HepG2 (cell line): ENCODE results near the gene NDUFS2. TPM values are rescaled to one million over a fixed set of nuclear protein-coding genes. Genes with fewer than 3 reads are reported as not detected.
A peak's percentile ranks its signal among the peaks of the same experiment; 100 is the strongest.

Experiments used
- CREM ChIP-seq, 2 experiments: sonication (generic) in 1 of 2; formaldehyde crosslinking in 1 of 2; IDR thresholded peaks; 2 replicates each; pipeline versions ENCODE4 v1.4.0 to v1.6.1; 2016 to 2020; ENCODE audit warnings: antibody characterized with exemption in 1 of 2, mild to moderate bottlenecking in 1 of 2, missing genetic modification reagents in 1 of 2
- EEA1 ChIP-seq: sonication (generic); formaldehyde crosslinking; IDR thresholded peaks from 2 replicates; pipeline ENCODE4 v1.5.1; 2020; ENCODE audit warnings: mild to moderate bottlenecking, missing genetic modification reagents, borderline replicate concordance
- HDAC1 ChIP-seq: sonication (generic); formaldehyde crosslinking; IDR thresholded peaks from 2 replicates; pipeline ENCODE4 v1.5.1; 2020; ENCODE audit warnings: mild to moderate bottlenecking, missing genetic modification reagents
- MAF1 ChIP-seq: sonication (generic); formaldehyde crosslinking; IDR thresholded peaks from 2 replicates; pipeline ENCODE4 v1.5.0; 2020; ENCODE audit warnings: missing genetic modification reagents, borderline replicate concordance
- MLLT10 ChIP-seq: sonication (generic); formaldehyde crosslinking; IDR thresholded peaks from 2 replicates; pipeline ENCODE4 v1.4.0; 2020; ENCODE audit warnings: missing genetic modification reagents
- NFYC ChIP-seq: IDR thresholded peaks from 2 replicates; pipeline ENCODE4 v1.6.1; 2016; ENCODE audit warnings: missing genetic modification reagents, missing compliant biosample characterization
- REPIN1 ChIP-seq: sonication (generic); formaldehyde crosslinking; IDR thresholded peaks from 2 replicates; pipeline ENCODE4 v1.8.0; 2022; ENCODE audit warnings: missing genetic modification reagents, low read depth, mild to moderate bottlenecking, borderline replicate concordance
- RFX3 ChIP-seq: IDR thresholded peaks from 2 replicates; pipeline ENCODE4 v1.6.1; 2016; ENCODE audit warnings: missing biosample characterization, missing genetic modification reagents
- RORA ChIP-seq: sonication (generic); formaldehyde crosslinking; IDR thresholded peaks from 2 replicates; pipeline ENCODE4 v1.5.0; 2020; ENCODE audit warnings: mild to moderate bottlenecking, missing genetic modification reagents, moderate library complexity
- SMAD1 ChIP-seq: sonication (generic); formaldehyde crosslinking; IDR thresholded peaks from 2 replicates; pipeline ENCODE4 v1.4.0; 2020; ENCODE audit warnings: missing genetic modification reagents, low read depth, mild to moderate bottlenecking, borderline replicate concordance
- ZBTB7B ChIP-seq: sonication (generic); formaldehyde crosslinking; IDR thresholded peaks from 2 replicates; pipeline ENCODE4 v1.4.0; 2020; ENCODE audit warnings: missing genetic modification reagents
- ZNF17 ChIP-seq: sonication (generic); formaldehyde crosslinking; IDR thresholded peaks from 2 replicates; pipeline ENCODE4 v1.5.0; 2020; ENCODE audit warnings: mild to moderate bottlenecking, missing genetic modification reagents
- ZNF691 ChIP-seq: sonication (generic); formaldehyde crosslinking; IDR thresholded peaks from 2 replicates; pipeline ENCODE4 v1.4.0; 2020; ENCODE audit warnings: missing genetic modification reagents, low read depth, mild to moderate bottlenecking, borderline replicate concordance
- polyA plus RNA-seq, 8 experiments: library from polyadenylated mRNA; depleted of rRNA in 3 of 8; stranded (reverse) in 7 of 8; unstranded in 1 of 8; fragments of >200 nt; fragmentation: Illumina TruSeq in 4 of 8; extraction: Trizol in 4 of 8; gene quantifications; 2 replicates each; pipeline versions ENCODE4 v1.2.1 to v1.2.3, GENCODE V29; 2011 to 2016; ENCODE audit warnings: low read depth in 4 of 8, missing spikeins in 1 of 8, mixed read lengths in 1 of 8; ENCODE audit not compliant: insufficient read depth in 1 of 8
- total RNA-seq, 5 experiments: library from RNA; depleted of rRNA; stranded (reverse); fragments of >200 nt; fragmentation: Illumina TruSeq; extraction: Trizol; gene quantifications; 2 replicates each; pipeline ENCODE4 v1.2.3, GENCODE V29; 2016; ENCODE audit warnings: low read depth in 1 of 5
- TF ChIP-seq, protein P1 (sequence below): sonication (generic); formaldehyde crosslinking; conservative IDR thresholded peaks from 2 replicates; pipeline ENCODE4 v1.4.0; 2020; ENCODE audit warnings: missing genetic modification reagents
- TF ChIP-seq, protein P2 (sequence below): sonication (generic); formaldehyde crosslinking; IDR thresholded peaks from 2 replicates; pipeline ENCODE4 v1.5.1; 2020; ENCODE audit warnings: mild to moderate bottlenecking, moderate library complexity, missing genetic modification reagents
- TF ChIP-seq, protein P3 (sequence below): sonication (generic); formaldehyde crosslinking; IDR thresholded peaks from 2 replicates; pipeline ENCODE4 v1.5.0; 2020; ENCODE audit warnings: mild to moderate bottlenecking, missing genetic modification reagents, borderline replicate concordance

Gene NDUFS2
- total and polyA plus RNA-seq, 2 of the 13 experiments (the other 11 are each of a cell fraction or from before 2014, with no cell fraction given): 89.9 to 118 TPM

DNA sequence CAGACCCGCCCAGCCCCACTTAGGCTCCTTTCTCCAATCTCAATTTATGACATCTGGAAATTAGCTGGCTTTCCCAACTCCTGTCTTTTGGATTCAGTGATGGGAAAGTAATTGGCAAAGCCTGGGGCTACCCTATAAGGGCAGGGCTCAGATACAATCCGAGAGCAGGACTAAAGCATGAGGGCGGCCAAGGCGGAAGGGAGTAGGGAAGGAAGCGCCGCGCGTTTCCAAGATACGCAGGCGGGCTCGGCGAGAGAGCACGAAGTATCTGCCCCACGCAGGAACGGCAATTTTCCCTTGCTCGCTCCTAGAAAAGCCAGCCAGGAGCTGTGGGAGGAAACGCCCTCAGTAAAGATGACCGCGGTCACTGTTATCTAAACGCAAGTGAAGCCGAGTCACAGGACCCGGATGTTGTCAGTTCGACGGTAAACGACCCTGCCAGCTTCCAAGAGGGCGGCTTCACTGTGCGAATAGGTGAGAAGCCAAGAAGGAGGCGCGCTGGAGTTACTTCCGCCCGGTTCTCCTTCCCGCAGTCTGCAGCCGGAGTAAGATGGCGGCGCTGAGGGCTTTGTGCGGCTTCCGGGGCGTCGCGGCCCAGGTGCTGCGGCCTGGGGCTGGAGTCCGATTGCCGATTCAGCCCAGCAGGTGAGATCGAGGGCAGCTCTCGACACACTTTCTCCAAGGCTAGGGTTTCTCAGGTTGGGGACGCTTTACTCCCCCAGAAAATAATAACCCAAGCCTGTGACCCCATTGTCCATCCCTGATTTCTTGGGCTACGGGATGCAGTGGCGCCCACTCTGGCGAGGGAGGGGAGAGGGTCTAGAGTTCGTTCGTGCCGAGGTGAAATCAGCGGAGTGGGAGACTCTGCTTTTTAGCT lies at the start of gene NDUFS2 (continued):
- TF ChIP-seq, protein P1, sequence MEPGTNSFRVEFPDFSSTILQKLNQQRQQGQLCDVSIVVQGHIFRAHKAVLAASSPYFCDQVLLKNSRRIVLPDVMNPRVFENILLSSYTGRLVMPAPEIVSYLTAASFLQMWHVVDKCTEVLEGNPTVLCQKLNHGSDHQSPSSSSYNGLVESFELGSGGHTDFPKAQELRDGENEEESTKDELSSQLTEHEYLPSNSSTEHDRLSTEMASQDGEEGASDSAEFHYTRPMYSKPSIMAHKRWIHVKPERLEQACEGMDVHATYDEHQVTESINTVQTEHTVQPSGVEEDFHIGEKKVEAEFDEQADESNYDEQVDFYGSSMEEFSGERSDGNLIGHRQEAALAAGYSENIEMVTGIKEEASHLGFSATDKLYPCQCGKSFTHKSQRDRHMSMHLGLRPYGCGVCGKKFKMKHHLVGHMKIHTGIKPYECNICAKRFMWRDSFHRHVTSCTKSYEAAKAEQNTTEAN (CRISPR knock-in tag): 0 out of 2 replicates have a peak, but pooled peaks have one; percentile 56
- TF ChIP-seq, protein P2, sequence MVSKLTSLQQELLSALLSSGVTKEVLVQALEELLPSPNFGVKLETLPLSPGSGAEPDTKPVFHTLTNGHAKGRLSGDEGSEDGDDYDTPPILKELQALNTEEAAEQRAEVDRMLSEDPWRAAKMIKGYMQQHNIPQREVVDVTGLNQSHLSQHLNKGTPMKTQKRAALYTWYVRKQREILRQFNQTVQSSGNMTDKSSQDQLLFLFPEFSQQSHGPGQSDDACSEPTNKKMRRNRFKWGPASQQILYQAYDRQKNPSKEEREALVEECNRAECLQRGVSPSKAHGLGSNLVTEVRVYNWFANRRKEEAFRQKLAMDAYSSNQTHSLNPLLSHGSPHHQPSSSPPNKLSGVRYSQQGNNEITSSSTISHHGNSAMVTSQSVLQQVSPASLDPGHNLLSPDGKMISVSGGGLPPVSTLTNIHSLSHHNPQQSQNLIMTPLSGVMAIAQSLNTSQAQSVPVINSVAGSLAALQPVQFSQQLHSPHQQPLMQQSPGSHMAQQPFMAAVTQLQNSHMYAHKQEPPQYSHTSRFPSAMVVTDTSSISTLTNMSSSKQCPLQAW: peak; percentile 91
- TF ChIP-seq MLLT10 (CRISPR knock-in tag) (0 out of 2 replicates have a peak, but pooled peaks have one; percentile 43), HDAC1 (no peak), ZNF691 (CRISPR knock-in tag) (peak; percentile 51; the same call in 1 of the 2 replicates), REPIN1 (CRISPR knock-in tag) (peak; percentile 59; the same call in 1 of the 2 replicates), ZNF17 (CRISPR knock-in tag) (no peak), NFYC (CRISPR knock-in tag) (no peak; the same call in 1 of the 2 replicates), CREM (IDR thresholded peaks at IDR 0.05) (peak; percentile 97), CREM (CRISPR knock-in tag; IDR thresholded peaks at IDR 0.05) (no peak), RORA (CRISPR knock-in tag) (no peak), EEA1 (CRISPR knock-in tag) (no peak; the same call in 1 of the 2 replicates), RFX3 (no peak), ZBTB7B (CRISPR knock-in tag) (no peak), MAF1 (CRISPR knock-in tag) (no peak), SMAD1 (CRISPR knock-in tag) (0 out of 2 replicates have a peak, but pooled peaks have one; percentile 31)
- TF ChIP-seq, protein P3, sequence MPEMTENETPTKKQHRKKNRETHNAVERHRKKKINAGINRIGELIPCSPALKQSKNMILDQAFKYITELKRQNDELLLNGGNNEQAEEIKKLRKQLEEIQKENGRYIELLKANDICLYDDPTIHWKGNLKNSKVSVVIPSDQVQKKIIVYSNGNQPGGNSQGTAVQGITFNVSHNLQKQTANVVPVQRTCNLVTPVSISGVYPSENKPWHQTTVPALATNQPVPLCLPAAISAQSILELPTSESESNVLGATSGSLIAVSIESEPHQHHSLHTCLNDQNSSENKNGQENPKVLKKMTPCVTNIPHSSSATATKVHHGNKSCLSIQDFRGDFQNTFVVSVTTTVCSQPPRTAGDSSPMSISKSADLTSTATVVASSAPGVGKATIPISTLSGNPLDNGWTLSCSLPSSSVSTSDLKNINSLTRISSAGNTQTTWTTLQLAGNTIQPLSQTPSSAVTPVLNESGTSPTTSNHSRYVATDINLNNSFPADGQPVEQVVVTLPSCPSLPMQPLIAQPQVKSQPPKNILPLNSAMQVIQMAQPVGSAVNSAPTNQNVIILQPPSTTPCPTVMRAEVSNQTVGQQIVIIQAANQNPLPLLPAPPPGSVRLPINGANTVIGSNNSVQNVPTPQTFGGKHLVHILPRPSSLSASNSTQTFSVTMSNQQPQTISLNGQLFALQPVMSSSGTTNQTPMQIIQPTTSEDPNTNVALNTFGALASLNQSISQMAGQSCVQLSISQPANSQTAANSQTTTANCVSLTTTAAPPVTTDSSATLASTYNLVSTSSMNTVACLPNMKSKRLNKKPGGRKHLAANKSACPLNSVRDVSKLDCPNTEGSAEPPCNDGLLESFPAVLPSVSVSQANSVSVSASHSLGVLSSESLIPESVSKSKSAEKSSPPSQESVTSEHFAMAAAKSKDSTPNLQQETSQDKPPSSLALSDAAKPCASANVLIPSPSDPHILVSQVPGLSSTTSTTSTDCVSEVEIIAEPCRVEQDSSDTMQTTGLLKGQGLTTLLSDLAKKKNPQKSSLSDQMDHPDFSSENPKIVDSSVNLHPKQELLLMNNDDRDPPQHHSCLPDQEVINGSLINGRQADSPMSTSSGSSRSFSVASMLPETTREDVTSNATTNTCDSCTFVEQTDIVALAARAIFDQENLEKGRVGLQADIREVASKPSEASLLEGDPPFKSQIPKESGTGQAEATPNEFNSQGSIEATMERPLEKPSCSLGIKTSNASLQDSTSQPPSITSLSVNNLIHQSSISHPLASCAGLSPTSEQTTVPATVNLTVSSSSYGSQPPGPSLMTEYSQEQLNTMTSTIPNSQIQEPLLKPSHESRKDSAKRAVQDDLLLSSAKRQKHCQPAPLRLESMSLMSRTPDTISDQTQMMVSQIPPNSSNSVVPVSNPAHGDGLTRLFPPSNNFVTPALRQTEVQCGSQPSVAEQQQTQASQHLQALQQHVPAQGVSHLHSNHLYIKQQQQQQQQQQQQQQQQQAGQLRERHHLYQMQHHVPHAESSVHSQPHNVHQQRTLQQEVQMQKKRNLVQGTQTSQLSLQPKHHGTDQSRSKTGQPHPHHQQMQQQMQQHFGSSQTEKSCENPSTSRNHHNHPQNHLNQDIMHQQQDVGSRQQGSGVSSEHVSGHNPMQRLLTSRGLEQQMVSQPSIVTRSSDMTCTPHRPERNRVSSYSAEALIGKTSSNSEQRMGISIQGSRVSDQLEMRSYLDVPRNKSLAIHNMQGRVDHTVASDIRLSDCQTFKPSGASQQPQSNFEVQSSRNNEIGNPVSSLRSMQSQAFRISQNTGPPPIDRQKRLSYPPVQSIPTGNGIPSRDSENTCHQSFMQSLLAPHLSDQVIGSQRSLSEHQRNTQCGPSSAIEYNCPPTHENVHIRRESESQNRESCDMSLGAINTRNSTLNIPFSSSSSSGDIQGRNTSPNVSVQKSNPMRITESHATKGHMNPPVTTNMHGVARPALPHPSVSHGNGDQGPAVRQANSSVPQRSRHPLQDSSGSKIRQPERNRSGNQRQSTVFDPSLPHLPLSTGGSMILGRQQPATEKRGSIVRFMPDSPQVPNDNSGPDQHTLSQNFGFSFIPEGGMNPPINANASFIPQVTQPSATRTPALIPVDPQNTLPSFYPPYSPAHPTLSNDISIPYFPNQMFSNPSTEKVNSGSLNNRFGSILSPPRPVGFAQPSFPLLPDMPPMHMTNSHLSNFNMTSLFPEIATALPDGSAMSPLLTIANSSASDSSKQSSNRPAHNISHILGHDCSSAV (CRISPR knock-in tag): no peak
